Measurements from ENCODE around the gene KCND3.
A peak's percentile ranks its signal among the peaks of the same experiment; 100 is the strongest.

The KCND3 gene

GRCh38 chr1:111855260-111855659 is 134.2 kb downstream of the KCND3 start:
- H2AK5ac ChIP-seq (ENCODE audit: low read depth, low read length), result no peak overlapping the region
- no peaks in the 10 kb centered on the region for H3K9me3 ChIP-seq (replicated peaks in 1 of 2; ENCODE audit: control insufficient read depth in 2 of 2, insufficient read depth in 1 of 2, low read depth in 1 of 2, low read length in 2 of 2)
- no peak overlapping the region for H2BK12ac ChIP-seq (ENCODE audit: low read length)
- H3K14ac ChIP-seq (ENCODE audit: low read length), result no peak overlapping the region
- H3K4ac ChIP-seq (ENCODE audit: low read length), result no peak overlapping the region
- no peak overlapping the region for H3K18ac ChIP-seq (ENCODE audit: low read length)
- H4K8ac ChIP-seq (ENCODE audit: low read depth, low read length), result no peak overlapping the region
- H3K4me3 ChIP-seq (ENCODE audit: low read length in 2 of 2), result no peak overlapping the region
- H3K36me3 ChIP-seq (replicated peaks in 1 of 2; ENCODE audit: control insufficient read depth in 2 of 2, insufficient read depth in 2 of 2, low read length in 2 of 2), result no peaks in the 10 kb centered on the region
- WGBS, 2 donors (ENCODE audit: extremely low coverage in 2 of 2, insufficient read length in 2 of 2, insufficient replicate concordance in 1 of 2), result no CpG with 5 or more reads among the region's 4 CpGs
- no peak overlapping the region for H2AFZ ChIP-seq (ENCODE audit: low read length)
- peaks cover 4 to 10% of the 10 kb centered on the region in 2 donors for H3K4me1 ChIP-seq (ENCODE audit: control insufficient read depth in 2 of 2, insufficient read depth in 1 of 2, low read depth in 1 of 2, low read length in 2 of 2)
- no peaks in the 10 kb centered on the region for H3K79me1 ChIP-seq (ENCODE audit: low read depth, low read length)
- no peak overlapping the region for H3K27ac ChIP-seq (replicated peaks; ENCODE audit: low read length)
- no peak overlapping the region for H3K9ac ChIP-seq (ENCODE audit: low read depth, low read length, poor library complexity)
- H3K27me3 ChIP-seq (ENCODE audit: control insufficient read depth in 3 of 3, insufficient read depth in 3 of 3, low read depth in 1 of 3, low read length in 3 of 3), result peaks cover 0 to 12% (median 0%) of the 10 kb centered on the region in 3 experiments
- no peak overlapping the region for H3K4me2 ChIP-seq (ENCODE audit: insufficient read depth, low read length, poor library complexity, severe bottlenecking)
- H2BK15ac ChIP-seq (ENCODE audit: low read length), result no peak overlapping the region
- no peak overlapping the region for H2BK5ac ChIP-seq (ENCODE audit: low read length)
- no peak overlapping the region for H2BK120ac ChIP-seq (ENCODE audit: low read depth, low read length)
- DNase-seq (ENCODE audit: low spot score), result no peak
- no peak overlapping the region for H3K23ac ChIP-seq (ENCODE audit: low read depth, low read length, poor library complexity)
- H4K91ac ChIP-seq (ENCODE audit: low read depth, low read length, poor library complexity), result no peak overlapping the region

GRCh38 chr1:111852261-111852721 is 137.2 kb downstream of the KCND3 start:
- H3K27ac ChIP-seq (replicated peaks; ENCODE audit: low read length), result no peak overlapping the region
- H3K79me1 ChIP-seq (ENCODE audit: low read depth, low read length), result no peaks in the 10 kb centered on the region
- H3K9me3 ChIP-seq (replicated peaks in 1 of 2; ENCODE audit: control insufficient read depth in 2 of 2, insufficient read depth in 1 of 2, low read depth in 1 of 2, low read length in 2 of 2), result no peaks in the 10 kb centered on the region
- H3K23ac ChIP-seq (ENCODE audit: low read depth, low read length, poor library complexity), result no peak overlapping the region
- no peak overlapping the region for H4K91ac ChIP-seq (ENCODE audit: low read depth, low read length, poor library complexity)
- H3K27me3 ChIP-seq (ENCODE audit: control insufficient read depth in 3 of 3, insufficient read depth in 3 of 3, low read depth in 1 of 3, low read length in 3 of 3), result peaks cover 0 to 18% (median 0%) of the 10 kb centered on the region in 3 experiments
- no peaks in the 10 kb centered on the region for H3K36me3 ChIP-seq (replicated peaks in 1 of 2; ENCODE audit: control insufficient read depth in 2 of 2, insufficient read depth in 2 of 2, low read length in 2 of 2)
- H4K8ac ChIP-seq (ENCODE audit: low read depth, low read length), result no peak overlapping the region
- H3K4me3 ChIP-seq (ENCODE audit: low read length in 2 of 2), result no peak overlapping the region
- H3K14ac ChIP-seq (ENCODE audit: low read length), result no peak overlapping the region
- no peak overlapping the region for H3K4me2 ChIP-seq (ENCODE audit: insufficient read depth, low read length, poor library complexity, severe bottlenecking)
- no peak overlapping the region for H2BK5ac ChIP-seq (ENCODE audit: low read length)
- WGBS, 2 donors (ENCODE audit: extremely low coverage in 2 of 2, insufficient read length in 2 of 2, insufficient replicate concordance in 1 of 2), result no CpG with 5 or more reads among the region's 7 CpGs
- H2BK12ac ChIP-seq (ENCODE audit: low read length), result no peak overlapping the region
- H3K9ac ChIP-seq (ENCODE audit: low read depth, low read length, poor library complexity), result no peak overlapping the region
- H2BK120ac ChIP-seq (ENCODE audit: low read depth, low read length), result no peak overlapping the region
- no peak overlapping the region for H2AFZ ChIP-seq (ENCODE audit: low read length)
- H3K4ac ChIP-seq (ENCODE audit: low read length), result no peak overlapping the region
- H2BK15ac ChIP-seq (ENCODE audit: low read length), result no peak overlapping the region
- peaks cover 4 to 13% of the 10 kb centered on the region in 2 donors for H3K4me1 ChIP-seq (ENCODE audit: control insufficient read depth in 2 of 2, insufficient read depth in 1 of 2, low read depth in 1 of 2, low read length in 2 of 2)
- no peak overlapping the region for H3K18ac ChIP-seq (ENCODE audit: low read length)
- no peak overlapping the region for H2AK5ac ChIP-seq (ENCODE audit: low read depth, low read length)
- no peak for DNase-seq (ENCODE audit: low spot score)

DNA sequence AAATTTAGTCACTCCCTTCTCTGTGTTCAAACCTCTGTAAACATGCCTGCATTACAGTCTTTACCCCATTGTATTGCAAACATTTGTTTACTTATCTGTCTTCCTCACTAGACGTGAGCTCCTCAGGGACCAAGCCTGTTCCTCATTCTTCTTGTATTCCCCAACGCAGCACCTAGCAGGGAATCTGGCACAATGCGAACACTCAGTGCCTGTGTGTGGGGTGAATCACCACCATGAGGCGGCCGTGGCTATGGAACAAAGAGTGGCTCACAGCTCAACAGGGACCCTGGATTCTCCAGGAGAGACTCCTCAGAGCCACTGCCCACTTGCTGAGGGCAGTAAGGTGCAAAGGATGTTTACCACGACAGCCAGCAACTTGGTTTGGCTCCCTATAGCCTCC is 137.9 kb downstream of the KCND3 start:
- H3K9me3 ChIP-seq (replicated peaks in 1 of 2; ENCODE audit: control insufficient read depth in 2 of 2, insufficient read depth in 1 of 2, low read depth in 1 of 2, low read length in 2 of 2), result no peaks in the 10 kb centered on the region
- H3K9ac ChIP-seq (ENCODE audit: low read depth, low read length, poor library complexity), result no peak overlapping the region
- no peaks in the 10 kb centered on the region for H3K36me3 ChIP-seq (replicated peaks in 1 of 2; ENCODE audit: control insufficient read depth in 2 of 2, insufficient read depth in 2 of 2, low read length in 2 of 2)
- no peak overlapping the region for H2BK120ac ChIP-seq (ENCODE audit: low read depth, low read length)
- H3K14ac ChIP-seq (ENCODE audit: low read length), result no peak overlapping the region
- no peak overlapping the region for H2BK15ac ChIP-seq (ENCODE audit: low read length)
- H3K4ac ChIP-seq (ENCODE audit: low read length), result no peak overlapping the region
- no peak overlapping the region for H3K4me3 ChIP-seq (ENCODE audit: low read length in 2 of 2)
- DNase-seq (ENCODE audit: low spot score), result no peak
- H3K27ac ChIP-seq (replicated peaks; ENCODE audit: low read length), result no peak overlapping the region
- H3K79me1 ChIP-seq (ENCODE audit: low read depth, low read length), result no peaks in the 10 kb centered on the region
- no peak overlapping the region for H2BK5ac ChIP-seq (ENCODE audit: low read length)
- no peak overlapping the region for H3K23ac ChIP-seq (ENCODE audit: low read depth, low read length, poor library complexity)
- peak overlapping the region; percentile 60 for H3K18ac ChIP-seq (ENCODE audit: low read length)
- no peak overlapping the region for H2AK5ac ChIP-seq (ENCODE audit: low read depth, low read length)
- peaks cover 0 to 18% (median 0%) of the 10 kb centered on the region in 3 experiments for H3K27me3 ChIP-seq (ENCODE audit: control insufficient read depth in 3 of 3, insufficient read depth in 3 of 3, low read depth in 1 of 3, low read length in 3 of 3)
- no peak overlapping the region for H4K8ac ChIP-seq (ENCODE audit: low read depth, low read length)
- no peak overlapping the region for H4K91ac ChIP-seq (ENCODE audit: low read depth, low read length, poor library complexity)
- no peak overlapping the region for H3K4me2 ChIP-seq (ENCODE audit: insufficient read depth, low read length, poor library complexity, severe bottlenecking)
- H2BK12ac ChIP-seq (ENCODE audit: low read length), result no peak overlapping the region
- no CpG with 5 or more reads among the region's 6 CpGs for WGBS, 2 donors (ENCODE audit: extremely low coverage in 2 of 2, insufficient read length in 2 of 2, insufficient replicate concordance in 1 of 2)
- H3K4me1 ChIP-seq (ENCODE audit: control insufficient read depth in 2 of 2, insufficient read depth in 1 of 2, low read depth in 1 of 2, low read length in 2 of 2), result peaks cover 1 to 10% of the 10 kb centered on the region in 2 donors
- H2AFZ ChIP-seq (ENCODE audit: low read length), result no peak overlapping the region

DNA sequence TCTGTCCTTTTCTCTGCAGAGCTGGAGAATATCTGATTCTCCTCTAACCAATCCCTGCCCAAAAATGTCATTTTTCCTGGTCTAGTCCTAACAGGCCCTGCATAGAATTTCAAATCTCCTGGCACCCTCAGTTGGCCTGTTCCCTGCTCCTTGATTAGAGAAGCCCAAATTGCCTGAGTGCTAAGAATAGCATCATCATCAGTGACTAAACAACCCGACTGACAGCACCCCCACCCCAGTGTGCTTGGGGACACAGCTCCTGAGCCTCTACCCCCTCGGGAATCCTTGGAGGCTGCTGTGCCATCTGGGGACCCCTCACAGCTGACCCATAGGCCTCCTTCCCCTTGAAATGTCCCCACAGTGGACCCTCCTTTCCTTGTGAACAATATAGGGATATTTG is 139.4 kb downstream of the KCND3 start:
- peaks cover 0 to 18% (median 0%) of the 10 kb centered on the region in 3 experiments for H3K27me3 ChIP-seq (ENCODE audit: control insufficient read depth in 3 of 3, insufficient read depth in 3 of 3, low read depth in 1 of 3, low read length in 3 of 3)
- no peak overlapping the region for H3K4me2 ChIP-seq (ENCODE audit: insufficient read depth, low read length, poor library complexity, severe bottlenecking)
- no peak overlapping the region for H2BK5ac ChIP-seq (ENCODE audit: low read length)
- WGBS, 2 donors (ENCODE audit: extremely low coverage in 2 of 2, insufficient read length in 2 of 2, insufficient replicate concordance in 1 of 2), result no CpG with 5 or more reads among the region's 2 CpGs
- H3K18ac ChIP-seq (ENCODE audit: low read length), result no peak overlapping the region
- no peak overlapping the region for H3K9ac ChIP-seq (ENCODE audit: low read depth, low read length, poor library complexity)
- H3K79me1 ChIP-seq (ENCODE audit: low read depth, low read length), result no peaks in the 10 kb centered on the region
- H3K9me3 ChIP-seq (replicated peaks in 1 of 2; ENCODE audit: control insufficient read depth in 2 of 2, insufficient read depth in 1 of 2, low read depth in 1 of 2, low read length in 2 of 2), result no peaks in the 10 kb centered on the region
- no peak overlapping the region for H4K8ac ChIP-seq (ENCODE audit: low read depth, low read length)
- H4K91ac ChIP-seq (ENCODE audit: low read depth, low read length, poor library complexity), result no peak overlapping the region
- no peak overlapping the region for H3K14ac ChIP-seq (ENCODE audit: low read length)
- H3K36me3 ChIP-seq (replicated peaks in 1 of 2; ENCODE audit: control insufficient read depth in 2 of 2, insufficient read depth in 2 of 2, low read length in 2 of 2), result no peaks in the 10 kb centered on the region
- no peak overlapping the region for H2AFZ ChIP-seq (ENCODE audit: low read length)
- no peak overlapping the region for H3K4ac ChIP-seq (ENCODE audit: low read length)
- no peak overlapping the region for H3K23ac ChIP-seq (ENCODE audit: low read depth, low read length, poor library complexity)
- no peak overlapping the region for H2BK12ac ChIP-seq (ENCODE audit: low read length)
- no peak overlapping the region for H3K4me3 ChIP-seq (ENCODE audit: low read length in 2 of 2)
- DNase-seq (ENCODE audit: low spot score), result no peak
- no peak overlapping the region for H2BK15ac ChIP-seq (ENCODE audit: low read length)
- H2AK5ac ChIP-seq (ENCODE audit: low read depth, low read length), result no peak overlapping the region
- H2BK120ac ChIP-seq (ENCODE audit: low read depth, low read length), result no peak overlapping the region
- H3K4me1 ChIP-seq (ENCODE audit: control insufficient read depth in 2 of 2, insufficient read depth in 1 of 2, low read depth in 1 of 2, low read length in 2 of 2), result peaks cover 0 to 9% of the 10 kb centered on the region in 2 donors
- H3K27ac ChIP-seq (replicated peaks; ENCODE audit: low read length), result no peak overlapping the region

All from neuronal stem cell (in vitro differentiated cells).